Liver (tissue), 9 donors: ENCODE measurements around the gene HDLBP. TPM values are rescaled to one million over a fixed set of nuclear protein-coding genes. Genes with fewer than 3 reads are reported as not detected.

Source experiments
- DNase-seq: peaks from one replicate; pipeline ENCODE4 v3.0.0-alpha.2; 2017; ENCODE audit warnings: low spot score
- H3K27ac ChIP-seq, 2 donors: one replicate each; pipeline ENCODE4 v1.7.0; 2013; ENCODE audit warnings: inconsistent platforms in 2 of 2, low read length in 2 of 2, control low read depth in 1 of 2, low read depth in 1 of 2, mild to moderate bottlenecking in 1 of 2
- H3K27me3 ChIP-seq, 4 donors: one replicate each; pipeline versions ENCODE4 v1.6.1 to v1.7.0; 2013; ENCODE audit warnings: low read length in 3 of 4, inconsistent platforms in 1 of 4, mild to moderate bottlenecking in 1 of 4, moderate library complexity in 1 of 4; ENCODE audit not compliant: control insufficient read depth in 4 of 4, insufficient read depth in 4 of 4
- H3K36me3 ChIP-seq, 4 donors: one replicate each; pipeline versions ENCODE4 v1.6.1 to v1.7.0; 2013; ENCODE audit warnings: low read length in 3 of 4, mild to moderate bottlenecking in 3 of 4, low read depth in 1 of 4, moderate library complexity in 1 of 4; ENCODE audit not compliant: control insufficient read depth in 4 of 4, insufficient read depth in 3 of 4
- H3K4me1 ChIP-seq, 4 donors: one replicate each; pipeline versions ENCODE4 v1.6.1 to v1.7.0; 2013; ENCODE audit warnings: low read length in 3 of 4, mild to moderate bottlenecking in 3 of 4, moderate library complexity in 1 of 4; ENCODE audit not compliant: control insufficient read depth in 4 of 4, insufficient read depth in 4 of 4
- H3K4me3 ChIP-seq, 3 donors: one replicate each; pipeline versions ENCODE4 v1.6.1 to v1.7.0; 2013; ENCODE audit warnings: low read length in 3 of 3, control low read depth in 1 of 3, low read depth in 1 of 3, mild to moderate bottlenecking in 1 of 3
- H3K9ac ChIP-seq, 2 donors: one replicate each; pipeline ENCODE4 v1.7.0; 2013; ENCODE audit warnings: low read length in 2 of 2, mild to moderate bottlenecking in 2 of 2, moderate library complexity in 2 of 2, control low read depth in 1 of 2, low read depth in 1 of 2
- H3K9me3 ChIP-seq, 4 donors: one replicate each; pipeline versions ENCODE4 v1.6.1 to v1.7.0; 2013; ENCODE audit warnings: low read length in 3 of 4; ENCODE audit not compliant: control insufficient read depth in 4 of 4
- EGR1 ChIP-seq, 2 donors: IDR thresholded peaks; 2 replicates each; pipeline ENCODE4 v1.6.1; 2016 to 2018; ENCODE audit warnings: antibody characterized with exemption in 2 of 2, low read depth in 2 of 2
- FOXA1 ChIP-seq: IDR thresholded peaks from 2 replicates; pipeline ENCODE4 v1.6.1; 2016; ENCODE audit warnings: antibody characterized with exemption
- FOXA2 ChIP-seq: IDR thresholded peaks from 2 replicates; pipeline ENCODE4 v1.6.1; 2016; ENCODE audit warnings: antibody characterized with exemption
- GABPA ChIP-seq, 2 donors: IDR thresholded peaks in 1 of 2; conservative IDR thresholded peaks in 1 of 2; 2 replicates each; pipeline ENCODE4 v1.6.1; 2016; ENCODE audit warnings: antibody characterized with exemption in 2 of 2, mild to moderate bottlenecking in 1 of 2, moderate library complexity in 1 of 2
- HNF4G ChIP-seq: IDR thresholded peaks from 2 replicates; pipeline ENCODE4 v1.6.1; 2016; ENCODE audit warnings: antibody characterized with exemption
- JUND ChIP-seq, 2 donors: IDR thresholded peaks; 2 replicates each; pipeline ENCODE4 v1.6.1; 2016; ENCODE audit warnings: antibody characterized with exemption in 2 of 2
- NR2F2 ChIP-seq: IDR thresholded peaks from 2 replicates; pipeline ENCODE4 v1.6.1; 2016; ENCODE audit warnings: antibody characterized with exemption
- RAD21 ChIP-seq, 2 donors: IDR thresholded peaks; 2 replicates each; pipeline ENCODE4 v1.6.1; 2016; ENCODE audit warnings: antibody characterized with exemption in 2 of 2, mild to moderate bottlenecking in 2 of 2
- RXRA ChIP-seq, 2 donors: IDR thresholded peaks; 2 replicates each; pipeline ENCODE4 v1.6.1; 2017 to 2018; ENCODE audit warnings: antibody characterized with exemption in 2 of 2, mild to moderate bottlenecking in 1 of 2
- SP1 ChIP-seq: IDR thresholded peaks from 2 replicates; pipeline ENCODE4 v1.6.1; 2018; ENCODE audit warnings: antibody characterized with exemption, mild to moderate bottlenecking
- TAF1 ChIP-seq: conservative IDR thresholded peaks from 2 replicates; pipeline ENCODE4 v1.6.1; 2016; ENCODE audit warnings: antibody characterized with exemption, mild to moderate bottlenecking
- YY1 ChIP-seq: IDR thresholded peaks from 2 replicates; pipeline ENCODE4 v1.6.1; 2016; ENCODE audit warnings: antibody characterized with exemption, mild to moderate bottlenecking
- WGBS: extraction: QIAGEN DNeasy Blood & Tissue Kit; methylation state at CpG from one replicate; pipeline ENCODE4 v1.1.7; 2013; 5-methylcytosine and 5-hydroxymethylcytosine counted together
- polyA plus RNA-seq, 2 donors: library from polyadenylated mRNA; stranded (reverse) in 1 of 2; unstranded in 1 of 2; fragments of 200-250 nt in 1 of 2; fragments of >200 nt in 1 of 2; fragmentation: Nextera tagmentation in 1 of 2; extraction: Ambion mirVana in 1 of 2; gene quantifications; one replicate each; pipeline versions ENCODE4 v1.2.1 to v1.2.3, GENCODE V29; 2013 to 2015
- total RNA-seq, 2 donors: library from RNA; depleted of rRNA; stranded (reverse); fragments of >200 nt; gene quantifications; one replicate each; pipeline ENCODE4 v1.2.3, GENCODE V29; 2014
- TF ChIP-seq, protein P1 (sequence below): IDR thresholded peaks from 2 replicates; pipeline ENCODE4 v1.6.1; 2016; ENCODE audit warnings: antibody characterized with exemption
- TF ChIP-seq, protein P2 (sequence below): fragments of 150-350 bp; IDR thresholded peaks from 2 replicates; pipeline ENCODE4 v1.5.1; 2017; ENCODE audit warnings: improper control_type of control experiment, low read depth, low read length; ENCODE audit not compliant: missing input control
- TF ChIP-seq, protein P3 (sequence below): IDR thresholded peaks from 2 replicates; pipeline ENCODE4 v1.6.1; 2016; ENCODE audit warnings: antibody characterized with exemption, mild to moderate bottlenecking
- TF ChIP-seq, protein P4 (sequence below): IDR thresholded peaks from 2 replicates; pipeline ENCODE4 v1.6.1; 2016; ENCODE audit warnings: antibody characterized with exemption
- donor health status: healthy.
- donor health status: healthy.
- donor health status: healthy.
- donor health status: healthy.
- donor health status: healthy.

The HDLBP gene
- total and polyA plus RNA-seq, 4 donors, result 219 to 580 (median 258) TPM

DNA sequence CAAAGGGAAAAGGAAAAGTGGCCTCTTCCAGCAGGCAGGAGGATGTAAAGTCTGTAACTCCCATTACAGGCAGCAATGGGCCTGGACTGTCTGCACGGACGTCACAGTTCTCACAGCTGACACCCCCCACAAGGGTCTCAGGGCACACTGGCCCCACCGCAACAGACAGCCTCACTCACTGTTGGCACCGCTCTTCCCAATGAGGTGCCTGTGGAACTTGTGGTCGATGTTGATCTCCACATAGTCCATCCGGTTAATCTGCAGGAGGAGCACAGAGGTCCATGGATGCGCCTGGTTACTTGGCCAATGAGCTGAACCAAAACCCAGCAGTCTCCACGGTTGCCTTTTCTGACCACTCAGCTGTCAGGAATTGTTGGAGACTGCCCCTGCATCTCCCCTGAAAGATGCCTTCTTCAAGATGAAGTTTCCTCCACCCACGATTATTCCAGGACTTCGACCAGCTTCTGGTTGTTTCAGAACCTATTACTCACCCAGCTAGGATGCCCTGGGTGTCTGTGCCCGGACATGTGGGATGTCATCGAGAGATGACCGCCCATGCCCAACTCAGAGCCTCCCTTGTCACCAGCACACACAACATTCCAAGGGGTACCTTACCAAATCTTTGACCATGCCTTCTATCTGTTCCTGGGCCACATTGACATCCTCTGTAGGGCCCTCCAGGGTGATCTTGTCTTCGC is 62.5 kb downstream of the HDLBP start:
- H3K27ac ChIP-seq, result no peak overlapping the region
- WGBS, result 94% methylated on average over 14 of the region's 14 CpGs
- TF ChIP-seq RAD21 (IDR thresholded peaks at IDR 0.05) (no peak), HNF4G (no peak), SP1 (no peak), FOXA1 (no peak), GABPA (IDR thresholded peaks at IDR 0.05 in 1 of 2, conservative IDR thresholded peaks at IDR 0.05 in 1 of 2) (no peak), NR2F2 (no peak), JUND (IDR thresholded peaks at IDR 0.05) (no peak), EGR1 (IDR thresholded peaks at IDR 0.05; ENCODE audit: low read depth in 2 of 2) (no peak), YY1 (no peak)
- TF ChIP-seq, protein P1, sequence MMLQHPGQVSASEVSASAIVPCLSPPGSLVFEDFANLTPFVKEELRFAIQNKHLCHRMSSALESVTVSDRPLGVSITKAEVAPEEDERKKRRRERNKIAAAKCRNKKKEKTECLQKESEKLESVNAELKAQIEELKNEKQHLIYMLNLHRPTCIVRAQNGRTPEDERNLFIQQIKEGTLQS, result no peak
- TF ChIP-seq, protein P2, sequence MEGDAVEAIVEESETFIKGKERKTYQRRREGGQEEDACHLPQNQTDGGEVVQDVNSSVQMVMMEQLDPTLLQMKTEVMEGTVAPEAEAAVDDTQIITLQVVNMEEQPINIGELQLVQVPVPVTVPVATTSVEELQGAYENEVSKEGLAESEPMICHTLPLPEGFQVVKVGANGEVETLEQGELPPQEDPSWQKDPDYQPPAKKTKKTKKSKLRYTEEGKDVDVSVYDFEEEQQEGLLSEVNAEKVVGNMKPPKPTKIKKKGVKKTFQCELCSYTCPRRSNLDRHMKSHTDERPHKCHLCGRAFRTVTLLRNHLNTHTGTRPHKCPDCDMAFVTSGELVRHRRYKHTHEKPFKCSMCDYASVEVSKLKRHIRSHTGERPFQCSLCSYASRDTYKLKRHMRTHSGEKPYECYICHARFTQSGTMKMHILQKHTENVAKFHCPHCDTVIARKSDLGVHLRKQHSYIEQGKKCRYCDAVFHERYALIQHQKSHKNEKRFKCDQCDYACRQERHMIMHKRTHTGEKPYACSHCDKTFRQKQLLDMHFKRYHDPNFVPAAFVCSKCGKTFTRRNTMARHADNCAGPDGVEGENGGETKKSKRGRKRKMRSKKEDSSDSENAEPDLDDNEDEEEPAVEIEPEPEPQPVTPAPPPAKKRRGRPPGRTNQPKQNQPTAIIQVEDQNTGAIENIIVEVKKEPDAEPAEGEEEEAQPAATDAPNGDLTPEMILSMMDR, result no peak
- TF ChIP-seq, protein P3, sequence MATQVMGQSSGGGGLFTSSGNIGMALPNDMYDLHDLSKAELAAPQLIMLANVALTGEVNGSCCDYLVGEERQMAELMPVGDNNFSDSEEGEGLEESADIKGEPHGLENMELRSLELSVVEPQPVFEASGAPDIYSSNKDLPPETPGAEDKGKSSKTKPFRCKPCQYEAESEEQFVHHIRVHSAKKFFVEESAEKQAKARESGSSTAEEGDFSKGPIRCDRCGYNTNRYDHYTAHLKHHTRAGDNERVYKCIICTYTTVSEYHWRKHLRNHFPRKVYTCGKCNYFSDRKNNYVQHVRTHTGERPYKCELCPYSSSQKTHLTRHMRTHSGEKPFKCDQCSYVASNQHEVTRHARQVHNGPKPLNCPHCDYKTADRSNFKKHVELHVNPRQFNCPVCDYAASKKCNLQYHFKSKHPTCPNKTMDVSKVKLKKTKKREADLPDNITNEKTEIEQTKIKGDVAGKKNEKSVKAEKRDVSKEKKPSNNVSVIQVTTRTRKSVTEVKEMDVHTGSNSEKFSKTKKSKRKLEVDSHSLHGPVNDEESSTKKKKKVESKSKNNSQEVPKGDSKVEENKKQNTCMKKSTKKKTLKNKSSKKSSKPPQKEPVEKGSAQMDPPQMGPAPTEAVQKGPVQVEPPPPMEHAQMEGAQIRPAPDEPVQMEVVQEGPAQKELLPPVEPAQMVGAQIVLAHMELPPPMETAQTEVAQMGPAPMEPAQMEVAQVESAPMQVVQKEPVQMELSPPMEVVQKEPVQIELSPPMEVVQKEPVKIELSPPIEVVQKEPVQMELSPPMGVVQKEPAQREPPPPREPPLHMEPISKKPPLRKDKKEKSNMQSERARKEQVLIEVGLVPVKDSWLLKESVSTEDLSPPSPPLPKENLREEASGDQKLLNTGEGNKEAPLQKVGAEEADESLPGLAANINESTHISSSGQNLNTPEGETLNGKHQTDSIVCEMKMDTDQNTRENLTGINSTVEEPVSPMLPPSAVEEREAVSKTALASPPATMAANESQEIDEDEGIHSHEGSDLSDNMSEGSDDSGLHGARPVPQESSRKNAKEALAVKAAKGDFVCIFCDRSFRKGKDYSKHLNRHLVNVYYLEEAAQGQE, result no peak
- TF ChIP-seq, protein P4, sequence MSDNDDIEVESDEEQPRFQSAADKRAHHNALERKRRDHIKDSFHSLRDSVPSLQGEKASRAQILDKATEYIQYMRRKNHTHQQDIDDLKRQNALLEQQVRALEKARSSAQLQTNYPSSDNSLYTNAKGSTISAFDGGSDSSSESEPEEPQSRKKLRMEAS, result no peak
- peaks cover 32 to 79% (median 72%) of the 10 kb centered on the region in 4 donors for H3K36me3 ChIP-seq
- H3K9ac ChIP-seq, result no peak overlapping the region
- no peaks in the 10 kb centered on the region for H3K9me3 ChIP-seq
- no peaks in the 10 kb centered on the region for H3K27me3 ChIP-seq
- peaks cover 0 to 22% (median 17%) of the 10 kb centered on the region in 4 donors for H3K4me1 ChIP-seq
- no peak for DNase-seq
- no peak overlapping the region for H3K4me3 ChIP-seq

DNA sequence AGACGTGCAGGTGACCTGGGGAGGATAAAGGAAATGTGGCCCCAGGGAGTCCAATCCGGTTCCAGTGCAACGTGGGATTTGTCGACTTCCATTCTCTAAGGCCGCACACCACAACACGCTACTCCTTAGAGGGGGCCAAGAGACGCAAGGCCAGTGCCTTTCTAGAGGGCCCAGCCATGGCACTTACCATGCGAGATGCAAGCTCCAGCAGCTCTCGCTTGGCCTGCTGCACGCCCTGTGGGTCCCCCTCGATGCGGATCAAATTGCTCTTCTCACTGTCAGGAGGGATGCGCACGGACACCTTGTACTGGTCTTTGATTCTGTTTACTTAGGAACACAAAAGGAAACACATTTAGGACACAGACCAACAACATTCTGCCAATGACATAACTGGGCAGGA is 65.8 kb downstream of the HDLBP start:
- Histone ChIP-seq H3K4me3 (no peak overlapping the region), H3K36me3 (peaks cover 37 to 92% (median 87%) of the 10 kb centered on the region in 4 donors), H3K27ac (no peak overlapping the region), H3K4me1 (peaks cover 0 to 1% (median 0%) of the 10 kb centered on the region in 4 donors), H3K9ac (no peak overlapping the region), H3K9me3 (no peaks in the 10 kb centered on the region), H3K27me3 (no peaks in the 10 kb centered on the region)
- WGBS, result 89% methylated on average over 14 of the region's 14 CpGs
- DNase-seq, result no peak
- TF ChIP-seq RXRA (IDR thresholded peaks at IDR 0.05), result no peak
- no peak for TF ChIP-seq TAF1
- TF ChIP-seq, protein P1, result no peak
- TF ChIP-seq YY1, result no peak
- TF ChIP-seq NR2F2, result no peak
- no peak for TF ChIP-seq JUND (IDR thresholded peaks at IDR 0.05)
- TF ChIP-seq RAD21 (IDR thresholded peaks at IDR 0.05), result no peak
- no peak for TF ChIP-seq SP1
- TF ChIP-seq HNF4G, result no peak
- TF ChIP-seq FOXA2, result no peak
- TF ChIP-seq, protein P3, result no peak
- TF ChIP-seq, protein P2, result no peak
- TF ChIP-seq FOXA1, result no peak
- no peak for TF ChIP-seq GABPA (IDR thresholded peaks at IDR 0.05 in 1 of 2, conservative IDR thresholded peaks at IDR 0.05 in 1 of 2)
